ENCODE results near the gene TLK1. TPM values are rescaled to one million over a fixed set of nuclear protein-coding genes. Genes with fewer than 3 reads are reported as not detected.
"Not testable (repeated sequence)": the region's sequence is repeated elsewhere in the genome, so short reads cannot be mapped to it uniquely, and the experiment has no call there.

Gene TLK1
- total and polyA plus RNA-seq, 5 donors = 7.3 to 35.3 (median 32.9) TPM

- H3K27me3 ChIP-seq (ENCODE audit: control insufficient read depth, insufficient read depth) = no peaks in the 10 kb centered on the region
- no peak overlapping the region for H3K27ac ChIP-seq (ENCODE audit: low read length)
- H3K9me3 ChIP-seq (ENCODE audit: control insufficient read depth, low read length) = no peaks in the 10 kb centered on the region
- intact Hi-C loops (cut with DNase I) = no loop called here
- H3K4me1 ChIP-seq (ENCODE audit: control insufficient read depth, insufficient read depth, low read length) = no peaks in the 10 kb centered on the region
- WGBS = 63% methylated on average over 2 of the region's 2 CpGs
- no peak for ATAC-seq
- DNase-seq = no peak
- no peak overlapping the region for H3K4me3 ChIP-seq (ENCODE audit: low read length)
Observed at GRCh38 chr2:171169333-171169732, 8.6 kb upstream of the TLK1 start.

GRCh38 chr2:171167352-171167997, 6.8 kb upstream of the TLK1 start:
- ATAC-seq (no peak), DNase-seq (no peak)
- Histone ChIP-seq H3K27ac (ENCODE audit: low read length) (no peak overlapping the region), H3K27me3 (ENCODE audit: control insufficient read depth, insufficient read depth) (no peaks in the 10 kb centered on the region), H3K4me1 (ENCODE audit: control insufficient read depth, insufficient read depth, low read length) (no peaks in the 10 kb centered on the region), H3K4me3 (ENCODE audit: low read length) (no peak overlapping the region), H3K9me3 (ENCODE audit: control insufficient read depth, low read length) (no peaks in the 10 kb centered on the region)
- intact Hi-C loops (cut with DNase I) = no loop called here
- WGBS = 87% methylated on average over 1 of the region's 1 CpG

GRCh38 chr2:171166328-171166983, 5.8 kb upstream of the TLK1 start:
- intact Hi-C loops (cut with DNase I) = no loop called here
- Histone ChIP-seq H3K4me3 (ENCODE audit: low read length) (no peak overlapping the region), H3K27me3 (ENCODE audit: control insufficient read depth, insufficient read depth) (no peaks in the 10 kb centered on the region), H3K9me3 (ENCODE audit: control insufficient read depth, low read length) (no peaks in the 10 kb centered on the region), H3K4me1 (ENCODE audit: control insufficient read depth, insufficient read depth, low read length) (no peaks in the 10 kb centered on the region), H3K27ac (ENCODE audit: low read length) (no peak overlapping the region)
- DNase-seq (no peak), ATAC-seq (no peak)
- 42% methylated on average over 6 of the region's 6 CpGs for WGBS

GRCh38 chr2:171165967-171166327, 5.3 kb upstream of the TLK1 start:
- no peak for ATAC-seq
- intact Hi-C loops (cut with DNase I) = no loop called here
- no peak overlapping the region for H3K4me3 ChIP-seq (ENCODE audit: low read length)
- no peaks in the 10 kb centered on the region for H3K9me3 ChIP-seq (ENCODE audit: control insufficient read depth, low read length)
- 79% methylated on average over 1 of the region's 1 CpG for WGBS
- H3K27me3 ChIP-seq (ENCODE audit: control insufficient read depth, insufficient read depth) = no peaks in the 10 kb centered on the region
- H3K27ac ChIP-seq (ENCODE audit: low read length) = no peak overlapping the region
- H3K4me1 ChIP-seq (ENCODE audit: control insufficient read depth, insufficient read depth, low read length) = no peaks in the 10 kb centered on the region
- DNase-seq = no peak

- Histone ChIP-seq H3K27ac (ENCODE audit: low read length) (no peak overlapping the region), H3K4me3 (ENCODE audit: low read length) (no peak overlapping the region), H3K9me3 (ENCODE audit: control insufficient read depth, low read length) (no peaks in the 10 kb centered on the region), H3K4me1 (ENCODE audit: control insufficient read depth, insufficient read depth, low read length) (no peaks in the 10 kb centered on the region), H3K27me3 (ENCODE audit: control insufficient read depth, insufficient read depth) (no peaks in the 10 kb centered on the region)
- ATAC-seq (no peak), DNase-seq (no peak)
- intact Hi-C loops (cut with DNase I) = loop anchor here in 1 of 4 donors (5.0 kb wide), 1 partner anchor 191 kb away; no protein-coding TSS in a partner anchor
- 84% methylated on average over 4 of the region's 4 CpGs for WGBS
Observed at GRCh38 chr2:171163261-171163660, 2.6 kb upstream of the TLK1 start.

GRCh38 chr2:171162522-171163197, 2.0 kb upstream of the TLK1 start:
- intact Hi-C loops (cut with DNase I) = loop anchor here in 1 of 4 donors (5.0 kb wide), 1 partner anchor 190 kb away; no protein-coding TSS in a partner anchor
- not testable (repeated sequence) for H3K4me1 ChIP-seq (ENCODE audit: control insufficient read depth, insufficient read depth, low read length); H3K27ac ChIP-seq (ENCODE audit: low read length); H3K27me3 ChIP-seq (ENCODE audit: control insufficient read depth, insufficient read depth); H3K4me3 ChIP-seq (ENCODE audit: low read length); H3K9me3 ChIP-seq (ENCODE audit: control insufficient read depth, low read length); ATAC-seq; DNase-seq
- WGBS = 94% methylated on average over 9 of the region's 9 CpGs

GRCh38 chr2:171160956-171161740, 455 bp upstream of the TLK1 start:
- Histone ChIP-seq H3K9me3 (ENCODE audit: control insufficient read depth, low read length) (no peaks in the 10 kb centered on the region), H3K27me3 (ENCODE audit: control insufficient read depth, insufficient read depth) (no peaks in the 10 kb centered on the region), H3K4me1 (ENCODE audit: control insufficient read depth, insufficient read depth, low read length) (no peaks in the 10 kb centered on the region), H3K4me3 (ENCODE audit: low read length) (peak overlapping the region; percentile 90), H3K27ac (ENCODE audit: low read length) (peak overlapping the region; percentile 95)
- intact Hi-C loops (cut with DNase I) = loop anchor here in 1 of 4 donors (5.0 kb wide), 1 partner anchor 189 kb away; no protein-coding TSS in a partner anchor
- peak; percentile 82 to 83 for ATAC-seq
- peak; percentile 72 to 88 (median 88) for DNase-seq
- WGBS = 2% methylated on average over 65 of the region's 65 CpGs

GRCh38 chr2:171159372-171160118, 1.1 kb downstream of the TLK1 start:
- H3K27me3 ChIP-seq (ENCODE audit: control insufficient read depth, insufficient read depth) = no peaks in the 10 kb centered on the region
- peak overlapping the region; percentile 90 for H3K4me3 ChIP-seq (ENCODE audit: low read length)
- ATAC-seq = peak; percentile 65 to 66
- WGBS = under 1% methylated on average over 38 of the region's 38 CpGs
- no peaks in the 10 kb centered on the region for H3K9me3 ChIP-seq (ENCODE audit: control insufficient read depth, low read length)
- H3K4me1 ChIP-seq (ENCODE audit: control insufficient read depth, insufficient read depth, low read length) = no peaks in the 10 kb centered on the region
- intact Hi-C loops (cut with DNase I) = loop anchor here in 1 of 4 donors (5.0 kb wide), 1 partner anchor 187 kb away; no protein-coding TSS in a partner anchor
- peak overlapping the region; percentile 69 for H3K27ac ChIP-seq (ENCODE audit: low read length)
- DNase-seq = peak; percentile 46 to 80 (median 75)

- WGBS = 10% methylated on average over 15 of the region's 15 CpGs
- H3K9me3 ChIP-seq (ENCODE audit: control insufficient read depth, low read length) = no peaks in the 10 kb centered on the region
- DNase-seq (no peak), ATAC-seq (no peak)
- intact Hi-C loops (cut with DNase I) = no loop called here
- peak overlapping the region; percentile 90 for H3K4me3 ChIP-seq (ENCODE audit: low read length)
- H3K27ac ChIP-seq (ENCODE audit: low read length) = no peak overlapping the region
- no peaks in the 10 kb centered on the region for H3K4me1 ChIP-seq (ENCODE audit: control insufficient read depth, insufficient read depth, low read length)
- no peaks in the 10 kb centered on the region for H3K27me3 ChIP-seq (ENCODE audit: control insufficient read depth, insufficient read depth)
Observed at GRCh38 chr2:171158790-171159371, 1.8 kb downstream of the TLK1 start.
